Measurements from ENCODE around the gene MAPK1IP1L.
A peak's percentile ranks its signal among the peaks of the same experiment; 100 is the strongest.

Gene MAPK1IP1L

DNA sequence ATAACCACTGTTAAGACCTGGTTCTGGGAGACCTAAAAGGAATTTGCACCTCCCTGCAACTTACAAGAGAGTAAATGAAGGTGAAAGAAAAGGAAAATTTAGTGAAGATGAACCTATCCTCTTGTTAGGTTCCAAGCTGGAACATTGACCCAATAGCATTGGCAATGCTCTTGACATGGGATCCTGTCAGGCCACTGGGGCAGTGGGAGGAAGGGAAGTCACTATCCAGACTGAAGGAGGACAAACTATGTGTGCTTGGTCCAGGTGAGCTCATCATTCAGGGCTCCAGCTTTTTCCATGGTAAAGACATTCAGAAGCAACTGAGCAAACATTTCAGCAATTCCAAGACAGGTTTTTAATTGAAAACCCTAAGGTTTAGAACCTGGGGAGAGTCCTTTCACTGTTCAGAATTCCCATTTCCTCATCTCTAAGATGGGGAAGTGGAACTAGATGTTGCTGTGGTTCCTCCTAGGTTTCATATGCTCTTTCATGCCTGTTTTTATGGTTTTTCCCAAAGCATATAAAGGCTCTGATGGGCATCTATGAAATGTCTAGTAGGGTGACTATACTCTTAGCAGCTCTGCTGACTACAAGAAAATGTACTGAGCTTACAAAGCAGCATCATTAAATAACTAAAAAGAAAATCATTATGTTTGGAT lies 33.1 kb downstream of the MAPK1IP1L start:
- TF ChIP-seq, protein P1, sequence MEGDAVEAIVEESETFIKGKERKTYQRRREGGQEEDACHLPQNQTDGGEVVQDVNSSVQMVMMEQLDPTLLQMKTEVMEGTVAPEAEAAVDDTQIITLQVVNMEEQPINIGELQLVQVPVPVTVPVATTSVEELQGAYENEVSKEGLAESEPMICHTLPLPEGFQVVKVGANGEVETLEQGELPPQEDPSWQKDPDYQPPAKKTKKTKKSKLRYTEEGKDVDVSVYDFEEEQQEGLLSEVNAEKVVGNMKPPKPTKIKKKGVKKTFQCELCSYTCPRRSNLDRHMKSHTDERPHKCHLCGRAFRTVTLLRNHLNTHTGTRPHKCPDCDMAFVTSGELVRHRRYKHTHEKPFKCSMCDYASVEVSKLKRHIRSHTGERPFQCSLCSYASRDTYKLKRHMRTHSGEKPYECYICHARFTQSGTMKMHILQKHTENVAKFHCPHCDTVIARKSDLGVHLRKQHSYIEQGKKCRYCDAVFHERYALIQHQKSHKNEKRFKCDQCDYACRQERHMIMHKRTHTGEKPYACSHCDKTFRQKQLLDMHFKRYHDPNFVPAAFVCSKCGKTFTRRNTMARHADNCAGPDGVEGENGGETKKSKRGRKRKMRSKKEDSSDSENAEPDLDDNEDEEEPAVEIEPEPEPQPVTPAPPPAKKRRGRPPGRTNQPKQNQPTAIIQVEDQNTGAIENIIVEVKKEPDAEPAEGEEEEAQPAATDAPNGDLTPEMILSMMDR (conservative IDR thresholded peaks at IDR 0.05; ENCODE audit: low read length), result no peak
- no peak overlapping the region for H3K4me3 ChIP-seq (ENCODE audit: low read length)
- no peak for DNase-seq (ENCODE audit: low read depth)

DNA sequence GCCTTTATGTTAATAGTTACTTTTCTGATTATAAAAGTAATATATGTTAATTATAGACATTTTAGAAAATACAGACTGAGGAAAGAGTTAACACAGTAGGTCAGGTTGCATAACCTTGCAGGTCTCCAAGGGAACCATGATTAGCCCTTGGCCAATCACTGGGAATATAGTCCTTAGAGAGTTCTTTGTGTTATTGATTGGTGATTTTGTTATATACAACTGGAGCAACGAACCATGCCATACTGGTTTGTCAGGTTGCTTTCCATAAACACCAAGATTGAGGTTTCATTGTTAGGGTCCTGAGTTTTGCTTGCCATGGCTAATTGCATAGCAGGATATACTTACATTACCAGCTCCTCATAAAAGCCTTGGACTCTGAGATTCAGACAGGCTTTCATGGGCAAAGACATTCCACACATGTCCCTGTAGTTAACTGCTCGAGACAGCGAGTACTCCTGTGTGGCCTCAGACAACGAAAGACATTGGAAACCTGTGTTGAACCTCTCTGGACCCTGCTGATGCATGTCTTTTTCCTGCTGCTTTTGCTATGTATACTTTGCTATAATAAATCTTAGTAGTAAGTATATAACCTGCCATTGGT lies 33.7 kb downstream of the MAPK1IP1L start:
- TF ChIP-seq, protein P1 (conservative IDR thresholded peaks at IDR 0.05; ENCODE audit: low read length), result no peak
- H3K4me3 ChIP-seq (ENCODE audit: low read length), result no peak overlapping the region
- no peak for DNase-seq (ENCODE audit: low read depth)

DNA sequence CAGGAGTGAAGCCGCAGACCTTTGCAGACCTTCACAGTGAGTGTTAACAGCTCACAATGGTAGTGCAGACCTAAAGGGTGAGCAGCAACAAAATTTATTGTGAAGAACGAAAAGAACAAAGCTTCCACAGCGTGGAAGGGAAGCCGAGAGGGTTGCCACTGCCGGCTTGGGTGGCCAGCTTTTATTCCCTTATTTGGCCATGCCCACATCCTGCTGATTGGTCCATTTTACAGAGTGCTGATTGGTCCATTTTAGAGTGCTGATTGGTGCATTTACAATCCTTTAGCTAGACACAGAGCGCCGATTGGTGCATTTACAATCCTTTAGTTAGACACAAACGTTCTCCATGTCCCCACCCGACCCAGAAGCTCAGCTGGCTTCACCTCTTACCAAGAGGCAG lies 35.5 kb downstream of the MAPK1IP1L start:
- no peak for DNase-seq (ENCODE audit: low read depth)
- no peak overlapping the region for H3K4me3 ChIP-seq (ENCODE audit: low read length)
- TF ChIP-seq, protein P1 (conservative IDR thresholded peaks at IDR 0.05; ENCODE audit: low read length), result no peak

DNA sequence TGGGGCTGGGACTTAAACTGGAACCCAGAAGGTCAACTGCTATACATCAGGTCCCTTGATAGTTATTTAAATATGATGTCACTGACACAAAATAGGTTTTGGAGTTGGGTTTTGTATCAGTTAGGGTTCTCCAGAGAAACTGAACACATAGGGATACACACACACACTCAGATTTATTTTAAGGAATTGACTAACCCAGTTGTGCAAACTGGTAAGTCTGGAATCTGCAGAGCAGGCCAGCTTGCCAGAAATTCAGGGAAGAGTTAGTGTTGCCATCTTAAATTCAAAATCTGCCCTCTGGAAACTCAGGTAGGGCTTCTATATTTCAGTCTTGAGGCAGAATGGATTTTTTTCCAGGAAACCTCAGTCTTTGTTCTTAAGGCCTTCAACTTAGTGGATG lies 36.9 kb downstream of the MAPK1IP1L start:
- TF ChIP-seq, protein P1 (conservative IDR thresholded peaks at IDR 0.05; ENCODE audit: low read length), result no peak
- peak; percentile 39 for DNase-seq (ENCODE audit: low read depth)
- no peak overlapping the region for H3K4me3 ChIP-seq (ENCODE audit: low read length)

DNA sequence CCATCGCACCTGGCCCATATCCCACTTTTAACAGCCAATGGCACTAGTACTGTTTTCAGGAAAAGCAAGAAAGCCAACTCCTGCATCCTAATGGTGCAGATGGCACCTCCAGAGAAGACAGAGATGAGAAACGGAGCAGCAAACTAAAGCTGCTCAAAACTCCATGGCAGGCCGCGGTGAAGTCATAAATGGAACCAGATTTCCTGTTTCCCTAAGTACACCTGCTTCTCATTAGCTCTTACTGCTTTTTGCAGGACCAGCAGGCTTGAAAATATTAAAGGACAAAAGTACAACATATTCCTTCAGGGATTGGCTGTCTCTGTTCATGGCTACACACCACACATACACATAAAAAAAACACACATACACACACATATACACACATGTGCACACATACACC lies 40.9 kb downstream of the MAPK1IP1L start:
- TF ChIP-seq, protein P1 (conservative IDR thresholded peaks at IDR 0.05; ENCODE audit: low read length), result no peak
- H3K4me3 ChIP-seq (ENCODE audit: low read length), result no peak overlapping the region
- peak; percentile 87 for DNase-seq (ENCODE audit: low read depth)

DNA sequence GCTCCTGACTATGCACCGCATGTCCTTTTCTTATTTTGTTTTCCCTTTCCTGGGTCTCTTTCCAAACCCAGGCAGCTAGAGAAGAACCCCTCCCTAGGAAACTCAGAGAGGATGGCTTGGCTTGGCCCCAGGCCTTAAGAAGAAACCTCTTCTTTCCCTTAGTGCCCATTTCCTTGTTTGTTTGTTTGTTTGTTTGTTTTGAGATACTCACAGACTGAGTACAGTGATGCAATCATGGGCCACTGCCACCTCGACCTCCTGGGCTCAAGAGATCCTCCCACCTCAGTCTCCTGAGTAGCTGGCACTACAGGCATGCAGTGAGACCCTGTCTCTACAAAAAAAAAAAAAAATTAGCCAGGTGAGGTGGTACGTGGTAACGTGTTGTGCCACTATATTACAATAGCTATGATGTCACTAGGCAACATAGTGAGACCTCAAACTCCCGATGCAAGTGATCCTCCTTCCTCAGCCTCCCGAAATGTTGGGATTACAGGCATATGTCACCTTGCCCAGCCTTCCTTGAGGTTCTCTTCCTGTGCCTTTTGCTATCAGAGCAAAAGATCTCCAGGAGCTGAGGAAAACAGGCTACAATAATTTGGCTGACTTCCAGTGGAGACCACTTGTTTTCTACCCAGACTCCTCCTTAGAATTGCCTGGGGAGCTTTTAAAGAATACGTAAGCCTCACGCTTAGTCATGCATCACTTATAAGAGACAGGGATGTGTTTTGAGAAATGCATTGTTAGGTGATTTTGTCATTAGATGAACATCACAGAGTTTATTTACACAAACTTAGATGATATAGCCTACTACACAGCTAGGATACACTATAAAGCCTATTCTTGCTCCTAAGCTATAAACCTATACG lies 43.1 kb downstream of the MAPK1IP1L start:
- TF ChIP-seq, protein P1 (conservative IDR thresholded peaks at IDR 0.05; ENCODE audit: low read length), result no peak
- H3K4me3 ChIP-seq (ENCODE audit: low read length), result no peak overlapping the region
- no peak for DNase-seq (ENCODE audit: low read depth)
